ENCODE results near the gene CNPY1.

The CNPY1 gene

GRCh38 chr7:155487509-155488482, 58.6 kb downstream of the CNPY1 start:
- DNase-seq, result no peak

GRCh38 chr7:155486783-155487508, 59.4 kb downstream of the CNPY1 start:
- no peak for DNase-seq

GRCh38 chr7:155484483-155485399, 61.6 kb downstream of the CNPY1 start:
- no peak for DNase-seq

- DNase-seq, result no peak
Measured at GRCh38 chr7:155483868-155484325, 62.5 kb downstream of the CNPY1 start.

GRCh38 chr7:155483245-155483644, 63.1 kb downstream of the CNPY1 start:
- no peak for DNase-seq

- DNase-seq, result no peak
Measured at GRCh38 chr7:155482511-155483183, 63.7 kb downstream of the CNPY1 start.

- DNase-seq, result no peak
Measured at GRCh38 chr7:155481764-155482163, 64.6 kb downstream of the CNPY1 start.

GRCh38 chr7:155477476-155477875, 68.9 kb downstream of the CNPY1 start:
- no peak for DNase-seq

GRCh38 chr7:155471718-155472117, 74.6 kb downstream of the CNPY1 start:
- no peak for DNase-seq

GRCh38 chr7:155470686-155471638, 75.4 kb downstream of the CNPY1 start:
- DNase-seq, result no peak

GRCh38 chr7:155470186-155470487, 76.2 kb downstream of the CNPY1 start:
- no peak for DNase-seq

- DNase-seq, result no peak
Measured at GRCh38 chr7:155469311-155470185, 76.8 kb downstream of the CNPY1 start.

GRCh38 chr7:155468785-155469148, 77.6 kb downstream of the CNPY1 start:
- DNase-seq, result no peak

- DNase-seq, result no peak
Measured at GRCh38 chr7:155467846-155468784, 78.2 kb downstream of the CNPY1 start.

GRCh38 chr7:155466814-155467733, 79.3 kb downstream of the CNPY1 start:
- DNase-seq, result no peak

GRCh38 chr7:155466142-155466813, 80.1 kb downstream of the CNPY1 start:
- no peak for DNase-seq

- DNase-seq, result no peak
Measured at GRCh38 chr7:155465761-155466141, 80.6 kb downstream of the CNPY1 start.
